ENCODE data around the gene HOXD4. TPM values are rescaled to one million over a fixed set of nuclear protein-coding genes. Genes with fewer than 3 reads are reported as not detected.

The HOXD4 gene
- total and polyA plus RNA-seq, 7 donors: 0.60 to 8.0 (median 3.8) TPM; not detected in 1

- Histone ChIP-seq H3K4me1 (peaks cover 0 to 22% (median 19%) of the 10 kb centered on the region in 4 donors), H3K4me3 (no peak overlapping the region), H3K36me3 (no peaks in the 10 kb centered on the region), H3K27ac (no peak overlapping the region), H3K27me3 (peaks cover 35 to 87% (median 66%) of the 10 kb centered on the region in 3 donors), H3K9me3 (no peaks in the 10 kb centered on the region)
- WGBS, 2 donors: 6 to 25% methylated on average over 1 of the region's 1 CpG
- intact Hi-C loops (cut with DNase I): no loop called here
- TF ChIP-seq POLR2A (IDR thresholded peaks at IDR 0.05): no peak
- no peak for TF ChIP-seq EP300 (IDR thresholded peaks at IDR 0.05)
- no peak for TF ChIP-seq CTCF (IDR thresholded peaks at IDR 0.05)
- no peak for TF ChIP-seq POLR2AphosphoS5 (IDR thresholded peaks at IDR 0.05)
- no peak for DNase-seq
These were observed 41.7 kb downstream of the HOXD4 start for GRCh38 chr2:176193048-176193447.

GRCh38 chr2:176199902-176200301, 48.6 kb downstream of the HOXD4 start:
- H3K4me1 ChIP-seq: no peaks in the 10 kb centered on the region
- TF ChIP-seq CTCF (IDR thresholded peaks at IDR 0.05) (no peak), EP300 (IDR thresholded peaks at IDR 0.05) (no peak), POLR2AphosphoS5 (IDR thresholded peaks at IDR 0.05) (no peak), POLR2A (IDR thresholded peaks at IDR 0.05) (no peak)
- H3K9me3 ChIP-seq: no peaks in the 10 kb centered on the region
- no peaks in the 10 kb centered on the region for H3K36me3 ChIP-seq
- intact Hi-C loops (cut with DNase I): no loop called here
- no peak overlapping the region for H3K4me3 ChIP-seq
- H3K27me3 ChIP-seq: peaks cover 0 to 19% (median under 1%) of the 10 kb centered on the region in 3 donors
- H3K27ac ChIP-seq: no peak overlapping the region
- DNase-seq: no peak

GRCh38 chr2:176200971-176201370, 49.6 kb downstream of the HOXD4 start:
- Histone ChIP-seq H3K27me3 (peaks cover 0 to 13% (median 0%) of the 10 kb centered on the region in 3 donors), H3K27ac (no peak overlapping the region), H3K4me1 (no peaks in the 10 kb centered on the region), H3K4me3 (no peak overlapping the region), H3K9me3 (no peaks in the 10 kb centered on the region), H3K36me3 (no peaks in the 10 kb centered on the region)
- intact Hi-C loops (cut with DNase I): no loop called here
- WGBS, 2 donors: 82 to 89% methylated on average over 21 of the region's 21 CpGs
- TF ChIP-seq CTCF (IDR thresholded peaks at IDR 0.05): no peak
- TF ChIP-seq POLR2A (IDR thresholded peaks at IDR 0.05): no peak
- TF ChIP-seq POLR2AphosphoS5 (IDR thresholded peaks at IDR 0.05): no peak
- TF ChIP-seq EP300 (IDR thresholded peaks at IDR 0.05): no peak
- no peak for DNase-seq

- Histone ChIP-seq H3K4me3 (no peak overlapping the region), H3K36me3 (no peaks in the 10 kb centered on the region), H3K27ac (no peak overlapping the region), H3K27me3 (peaks cover 0 to 4% (median 0%) of the 10 kb centered on the region in 3 donors), H3K4me1 (no peaks in the 10 kb centered on the region), H3K9me3 (no peaks in the 10 kb centered on the region)
- no peak for DNase-seq
- 92% methylated on average over 7 of the region's 7 CpGs for WGBS, 2 donors
- intact Hi-C loops (cut with DNase I): no loop called here
- TF ChIP-seq POLR2AphosphoS5 (IDR thresholded peaks at IDR 0.05): no peak
- no peak for TF ChIP-seq EP300 (IDR thresholded peaks at IDR 0.05)
- TF ChIP-seq CTCF (IDR thresholded peaks at IDR 0.05): no peak
- no peak for TF ChIP-seq POLR2A (IDR thresholded peaks at IDR 0.05)
These were observed 51.1 kb downstream of the HOXD4 start for GRCh38 chr2:176202491-176202890.

Small RNA genes lying within 50 kb of the gene (small RNA-seq; reads per million reads assigned to genes)
- 108,319 to 133,268 (median 126,436) reads per million in 3 donors for gene MIR10B

Other genes starting within 250 kb of the HOXD4 start
- gene LNPK, start 149.3 kb upstream of the HOXD4 start, total RNA-seq: 10 to 100 TPM; 15.9 to 48.2 (median 37.1) TPM
- gene LNPK, start 149.3 kb upstream of the HOXD4 start, polyA plus RNA-seq: 1 to 10 TPM; 1.8 to 6.8 (median 4.2) TPM
- gene EVX2, start 67.6 kb upstream of the HOXD4 start, total RNA-seq: 1 to 10 TPM; 1.2 to 4.6 (median 2.1) TPM
- under 1 TPM in 1 of 3 donors, not detected in 2; 0.07 TPM for gene EVX2, start 67.6 kb upstream of the HOXD4 start, polyA plus RNA-seq
- gene HOXD13, start 58.8 kb upstream of the HOXD4 start, total RNA-seq: 10 to 100 TPM; 18.7 to 48.9 (median 34.1) TPM
- 1 to 10 TPM in 2 of 3 donors, not detected in 1; 2.3 to 2.4 TPM for gene HOXD13, start 58.8 kb upstream of the HOXD4 start, polyA plus RNA-seq
- 1 to 10 TPM in 3 of 4 donors, not detected in 1; 1.3 to 1.8 (median 1.7) TPM for gene HOXD12, start 51.8 kb upstream of the HOXD4 start, total RNA-seq
- under 1 TPM in 1 of 3 donors, not detected in 2; 0.15 TPM for gene HOXD12, start 51.8 kb upstream of the HOXD4 start, polyA plus RNA-seq
- 10 to 100 TPM; 18.3 to 39.3 (median 24.9) TPM for gene HOXD11, start 44.3 kb upstream of the HOXD4 start, total RNA-seq
- gene HOXD11, start 44.3 kb upstream of the HOXD4 start, polyA plus RNA-seq: 1 to 10 TPM in 2 of 3 donors, under 1 TPM in 1; 0.69 to 3.6 (median 2.1) TPM
- gene HOXD10, start 34.8 kb upstream of the HOXD4 start, total RNA-seq: 10 to 100 TPM; 10.7 to 46.0 (median 17.9) TPM
- 1 to 10 TPM in 2 of 3 donors, under 1 TPM in 1; 0.23 to 2.4 (median 1.5) TPM for gene HOXD10, start 34.8 kb upstream of the HOXD4 start, polyA plus RNA-seq
- 10 to 100 TPM; 10.6 to 27.1 (median 12.9) TPM for gene HOXD9, start 28.8 kb upstream of the HOXD4 start, total RNA-seq
- 1 to 10 TPM in 2 of 3 donors, under 1 TPM in 1; 0.46 to 3.6 (median 1.8) TPM for gene HOXD9, start 28.8 kb upstream of the HOXD4 start, polyA plus RNA-seq
- 10 to 100 TPM; 10.2 to 19.7 (median 16.5) TPM for gene HOXD8, start 21.8 kb upstream of the HOXD4 start, total RNA-seq
- 10 to 100 TPM in 1 of 3 donors, 1 to 10 TPM in 2; 2.5 to 10.8 (median 3.4) TPM for gene HOXD8, start 21.8 kb upstream of the HOXD4 start, polyA plus RNA-seq
- gene HOXD3, start 5.8 kb downstream of the HOXD4 start, total RNA-seq: 1 to 10 TPM in 3 of 4 donors, under 1 TPM in 1; 0.68 to 4.6 (median 4.1) TPM
- 1 to 10 TPM in 1 of 3 donors, under 1 TPM in 2; 0.60 to 1.4 (median 0.92) TPM for gene HOXD3, start 5.8 kb downstream of the HOXD4 start, polyA plus RNA-seq
- under 1 TPM in 3 of 4 donors, not detected in 1; 0.16 to 0.71 (median 0.41) TPM for gene HOXD1, start 37.1 kb downstream of the HOXD4 start, total RNA-seq
- 1 to 10 TPM; 3.1 to 4.2 (median 3.6) TPM for gene HOXD1, start 37.1 kb downstream of the HOXD4 start, polyA plus RNA-seq
- gene MTX2, start 117.9 kb downstream of the HOXD4 start, total RNA-seq: 10 to 100 TPM; 34.5 to 49.5 (median 38.8) TPM
- 10 to 100 TPM; 45.8 to 66.8 (median 59.5) TPM for gene MTX2, start 117.9 kb downstream of the HOXD4 start, polyA plus RNA-seq

All from sigmoid colon (tissue), 7 donors.